HepG2 (cell line): ENCODE data around the gene TEK.

Experiments
- ASH2L ChIP-seq: fragments of 300-600, 200-600 bp; sonication (generic); IDR thresholded peaks from 2 replicates; pipeline ENCODE4 v1.7.0; 2017; ENCODE audit warnings: low read depth, mild to moderate bottlenecking, moderate library complexity, mixed read lengths, low read length; ENCODE audit not compliant: insufficient read length
- CHD2 ChIP-seq: IDR thresholded peaks from 2 replicates; pipeline ENCODE4 v1.6.1; 2011; ENCODE audit warnings: low read depth, low read length, improper control_type of control experiment
- ESRRA ChIP-seq: sonication (generic); formaldehyde crosslinking; IDR thresholded peaks from 2 replicates; pipeline ENCODE4 v1.5.1; 2020; ENCODE audit warnings: mild to moderate bottlenecking, low read depth, missing genetic modification reagents
- TF ChIP-seq, protein P1 (sequence below): IDR thresholded peaks from 2 replicates; pipeline ENCODE4 v1.6.1; 2016; ENCODE audit warnings: missing compliant biosample characterization, missing genetic modification reagents, borderline replicate concordance

DNA sequence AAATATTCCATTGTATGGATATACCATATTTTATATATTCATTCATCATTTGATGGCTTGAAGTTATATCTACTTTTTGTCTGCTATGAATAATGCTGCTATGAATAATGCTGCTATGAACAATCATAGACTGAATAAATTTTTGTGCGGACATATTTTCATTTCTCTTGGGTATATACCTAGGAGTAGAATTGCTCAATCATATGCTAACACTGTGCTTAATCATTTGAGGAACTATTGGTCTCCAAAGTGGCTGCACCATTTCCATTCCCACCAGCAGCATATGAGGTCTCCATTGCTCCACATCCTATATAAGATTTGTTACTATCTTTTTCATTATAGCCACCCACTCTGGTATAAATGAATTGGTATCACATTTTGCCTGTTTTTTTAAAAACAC is 18.3 kb upstream of the TEK start:
- TF ChIP-seq ASH2L (no peak), ESRRA (CRISPR knock-in tag) (no peak), CHD2 (no peak)
- TF ChIP-seq, protein P1, sequence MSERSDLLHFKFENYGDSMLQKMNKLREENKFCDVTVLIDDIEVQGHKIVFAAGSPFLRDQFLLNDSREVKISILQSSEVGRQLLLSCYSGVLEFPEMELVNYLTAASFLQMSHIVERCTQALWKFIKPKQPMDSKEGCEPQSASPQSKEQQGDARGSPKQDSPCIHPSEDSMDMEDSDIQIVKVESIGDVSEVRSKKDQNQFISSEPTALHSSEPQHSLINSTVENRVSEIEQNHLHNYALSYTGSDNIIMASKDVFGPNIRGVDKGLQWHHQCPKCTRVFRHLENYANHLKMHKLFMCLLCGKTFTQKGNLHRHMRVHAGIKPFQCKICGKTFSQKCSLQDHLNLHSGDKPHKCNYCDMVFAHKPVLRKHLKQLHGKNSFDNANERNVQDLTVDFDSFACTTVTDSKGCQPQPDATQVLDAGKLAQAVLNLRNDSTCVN (CRISPR knock-in tag), result no peak
